GM10847 (cell line): ENCODE measurements around the gene P4HB.

Experiments
- POLR2A ChIP-seq: IDR thresholded peaks from 2 replicates; pipeline ENCODE4 v1.6.1; 2011; ENCODE audit not compliant: insufficient read length; ENCODE audit errors: extremely low read depth

Gene P4HB

GRCh38 chr17:81832608-81833159 lies 27.7 kb downstream of the P4HB start:
- no peak for TF ChIP-seq POLR2A

GRCh38 chr17:81831957-81832607 lies 28.3 kb downstream of the P4HB start:
- no peak for TF ChIP-seq POLR2A

- no peak for TF ChIP-seq POLR2A
Observed at GRCh38 chr17:81831563-81831956, 28.8 kb downstream of the P4HB start.

DNA sequence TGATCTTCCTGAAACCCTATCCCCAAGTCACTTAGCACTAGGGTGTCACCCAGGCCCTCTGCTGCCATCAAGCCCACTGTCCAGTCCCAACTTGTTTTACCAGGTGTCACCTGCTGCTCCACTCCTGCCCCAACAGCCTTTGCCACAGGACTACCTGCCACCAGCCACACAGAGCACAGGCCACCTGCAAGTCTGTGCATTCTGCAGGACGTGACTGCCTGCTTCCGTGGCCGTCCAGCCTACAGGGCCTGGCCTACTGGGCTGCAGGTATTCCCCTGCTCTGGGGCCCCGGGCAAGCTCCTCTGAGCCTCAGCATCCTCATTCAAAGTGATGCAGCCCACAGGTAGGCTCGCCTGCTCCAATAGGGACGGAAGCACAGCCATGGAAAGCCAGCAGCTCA lies 30.5 kb downstream of the P4HB start:
- TF ChIP-seq POLR2A = no peak

DNA sequence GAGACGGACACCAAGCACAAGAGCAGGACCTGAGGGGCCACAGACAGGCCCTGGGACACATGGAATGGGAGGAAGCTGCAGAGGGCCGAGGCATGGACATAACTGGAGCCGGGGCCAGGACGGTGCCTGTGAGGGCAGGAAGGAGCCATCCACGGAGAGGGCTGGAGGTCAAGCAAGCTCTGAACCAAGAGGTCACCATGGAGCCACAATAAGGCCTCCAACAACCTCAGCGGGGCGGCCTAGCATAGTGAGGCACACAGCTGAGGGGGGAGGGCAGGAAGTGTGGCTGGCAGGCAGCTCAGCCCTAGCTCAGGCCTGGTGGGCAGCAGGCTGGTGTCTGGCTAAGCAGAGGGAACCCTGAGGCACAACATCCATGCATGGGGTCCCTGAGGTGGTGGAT lies 31.7 kb downstream of the P4HB start:
- no peak for TF ChIP-seq POLR2A

GRCh38 chr17:81825841-81826466 lies 34.4 kb downstream of the P4HB start:
- TF ChIP-seq POLR2A = no peak

GRCh38 chr17:81824595-81824994 lies 35.7 kb downstream of the P4HB start:
- no peak for TF ChIP-seq POLR2A

- TF ChIP-seq POLR2A = no peak
Observed at GRCh38 chr17:81823820-81824550, 36.4 kb downstream of the P4HB start.

- TF ChIP-seq POLR2A = no peak
Observed at GRCh38 chr17:81822996-81823819, 37.1 kb downstream of the P4HB start.

GRCh38 chr17:81822312-81822637 lies 38.1 kb downstream of the P4HB start:
- no peak for TF ChIP-seq POLR2A

GRCh38 chr17:81821603-81822311 lies 38.6 kb downstream of the P4HB start:
- no peak for TF ChIP-seq POLR2A

DNA sequence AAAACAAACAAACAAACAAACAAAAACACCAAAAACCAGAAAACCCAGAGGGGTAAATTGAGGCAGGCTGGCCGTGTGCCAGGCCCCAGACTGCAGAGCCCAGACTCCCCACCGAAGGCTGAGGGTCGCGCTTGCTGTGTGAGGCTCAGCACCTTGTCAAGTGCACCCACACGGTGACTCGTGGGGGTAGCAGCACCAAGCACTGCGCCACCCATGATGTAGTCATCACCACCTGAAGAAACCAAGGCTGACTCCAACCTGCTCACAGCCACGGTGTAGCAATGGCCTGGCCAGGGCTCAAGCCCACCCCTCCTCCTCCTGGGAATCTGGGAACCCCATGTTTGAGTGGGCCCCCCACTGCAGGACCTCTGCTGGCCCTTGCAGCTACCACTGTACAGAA lies 39.2 kb downstream of the P4HB start:
- TF ChIP-seq POLR2A = no peak

DNA sequence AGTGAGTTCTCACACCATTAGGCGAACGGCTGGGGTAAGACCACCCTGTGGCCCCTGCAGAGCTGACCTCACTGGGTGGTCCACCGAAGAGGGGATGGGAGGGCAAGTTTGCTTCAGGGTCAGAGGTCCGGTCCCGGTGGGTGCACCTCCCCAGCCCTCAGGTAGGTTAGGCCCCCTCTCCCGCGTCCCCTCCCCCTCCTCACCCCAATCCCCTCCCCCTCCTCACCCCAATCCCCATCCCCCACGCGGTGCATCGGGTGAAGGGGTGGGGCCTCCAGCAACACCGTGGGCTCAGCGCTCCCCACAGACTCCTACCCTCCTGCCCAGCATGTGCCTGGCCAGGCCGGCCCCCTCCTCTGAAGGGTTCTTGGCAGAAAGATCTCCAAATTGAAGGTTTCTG lies 40.6 kb downstream of the P4HB start:
- no peak for TF ChIP-seq POLR2A

GRCh38 chr17:81817758-81818147 lies 42.6 kb downstream of the P4HB start:
- TF ChIP-seq POLR2A = no peak

DNA sequence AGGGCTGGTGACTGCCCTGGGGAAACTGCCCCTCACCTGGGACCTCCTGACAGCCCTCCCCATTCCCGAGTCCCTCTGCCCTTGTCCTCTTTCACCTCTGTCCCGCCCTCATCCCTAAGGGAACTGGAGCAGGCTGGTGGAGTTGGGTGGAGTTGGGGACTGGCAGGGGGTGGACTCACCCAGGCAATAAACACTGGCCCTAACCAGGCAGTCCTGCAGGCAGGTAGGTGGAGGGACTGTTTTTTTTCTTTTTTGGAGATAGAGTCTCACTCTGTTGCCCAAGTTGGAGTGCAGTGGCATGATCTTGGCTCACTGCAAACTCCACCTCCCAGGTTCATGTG lies 44.7 kb downstream of the P4HB start:
- no peak for TF ChIP-seq POLR2A
